ENCODE results near the gene LNX2.

LNX2 gene

DNA sequence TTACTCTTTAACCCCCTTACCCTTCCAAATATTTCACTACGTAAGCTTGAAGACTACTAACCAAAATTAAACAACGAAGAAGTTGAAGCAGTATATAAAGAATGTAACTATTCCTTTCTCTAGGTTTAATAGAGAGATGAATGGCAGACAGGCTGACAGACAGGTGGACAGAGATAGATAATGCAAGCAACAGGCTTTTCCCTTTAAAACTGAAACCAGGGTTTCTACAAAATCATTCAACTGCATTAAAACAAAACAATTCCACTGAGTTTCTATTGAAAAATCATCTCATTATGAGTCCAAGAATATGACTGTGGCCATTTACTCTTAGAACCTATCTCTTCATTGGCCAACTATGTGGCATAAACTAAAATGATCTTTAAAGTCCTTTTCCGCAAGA lies 15.2 kb downstream of the LNX2 start:
- DNase-seq = no peak

DNA sequence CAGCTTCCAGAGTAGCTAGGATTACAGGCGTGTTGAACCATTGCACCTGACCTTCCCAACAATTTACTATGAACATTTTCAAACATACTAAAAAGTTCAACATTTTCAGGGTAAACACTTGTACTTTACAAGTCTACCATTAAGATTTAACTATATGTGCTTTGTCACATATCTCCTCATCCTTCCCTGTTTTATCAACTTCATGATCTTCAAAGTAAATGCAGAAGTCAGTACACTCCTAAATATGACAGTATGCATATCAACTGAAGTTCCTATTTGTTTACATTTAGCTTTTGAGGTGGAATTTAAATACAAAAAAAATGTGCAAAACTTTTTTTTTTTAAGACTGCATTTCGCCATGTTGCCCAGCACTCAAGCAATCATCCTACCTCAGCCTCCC lies 18.5 kb downstream of the LNX2 start:
- no peak for DNase-seq

DNA sequence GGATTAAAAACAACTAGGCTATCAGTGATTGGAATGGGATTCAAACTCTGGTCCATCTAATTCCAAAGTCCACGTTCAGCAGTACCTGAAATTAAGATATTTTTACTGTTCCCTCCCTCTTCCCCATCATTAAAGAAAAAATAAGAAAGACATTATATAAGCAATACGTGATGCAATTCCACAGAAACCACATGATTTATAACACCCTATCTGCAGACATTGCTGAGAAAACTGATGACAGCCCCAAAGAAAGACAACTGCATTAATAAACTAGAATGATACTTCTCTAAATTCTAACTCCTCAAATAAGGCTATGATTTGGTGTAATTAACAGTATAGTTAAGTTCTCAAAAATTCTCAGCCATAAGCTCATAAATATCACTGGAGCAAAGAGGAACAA lies 19.1 kb downstream of the LNX2 start:
- no peak for DNase-seq

DNA sequence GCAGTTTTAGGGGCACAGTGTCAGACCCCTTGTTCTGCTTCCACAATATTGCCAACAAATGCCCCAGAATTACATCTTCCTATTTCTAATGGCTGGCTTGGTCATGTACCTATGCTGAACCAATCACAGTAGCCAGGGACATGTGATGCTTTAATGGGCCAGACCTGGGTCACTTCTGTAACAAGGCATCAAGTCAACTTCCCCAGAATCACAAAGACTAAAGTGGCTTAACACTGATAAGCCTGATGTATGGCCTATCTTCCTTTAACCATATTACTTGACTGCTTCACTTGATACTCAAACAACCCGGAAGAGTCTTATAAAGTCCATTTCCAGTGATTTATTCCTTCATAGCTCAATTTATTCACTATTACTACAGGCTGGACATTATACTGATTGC lies 19.6 kb downstream of the LNX2 start:
- DNase-seq = no peak

DNA sequence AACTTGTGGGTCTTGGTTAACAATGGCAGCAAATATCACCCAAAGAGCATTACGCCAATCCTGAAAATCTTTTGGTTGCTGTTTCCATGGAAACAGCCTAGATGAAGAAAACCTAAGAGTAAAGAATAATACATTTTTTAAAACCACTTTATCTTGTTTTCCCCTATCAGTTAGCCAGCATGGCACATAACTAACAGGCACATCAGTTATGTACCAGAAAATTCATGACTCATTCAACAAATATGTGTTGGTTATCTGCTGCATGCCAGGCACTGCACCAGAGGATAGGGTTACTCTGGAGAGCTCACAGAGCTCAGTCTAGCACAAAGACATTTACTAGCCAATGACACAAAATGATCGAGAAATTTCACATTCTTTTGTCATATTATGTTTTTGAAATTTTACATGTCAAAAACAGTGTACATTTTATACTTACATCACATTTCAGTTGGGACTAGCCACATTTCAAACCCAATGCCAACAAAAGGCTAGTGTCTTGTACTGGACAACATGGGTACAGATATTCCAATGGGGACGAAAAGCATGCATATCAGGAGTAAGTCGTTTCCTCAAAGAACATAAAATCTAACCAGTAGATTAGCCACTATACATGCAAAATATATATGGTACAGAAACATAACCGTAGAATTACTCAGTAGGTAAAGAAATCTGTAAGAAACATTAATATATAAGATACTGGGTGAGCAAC lies 20.3 kb downstream of the LNX2 start:
- no peak for DNase-seq

DNA sequence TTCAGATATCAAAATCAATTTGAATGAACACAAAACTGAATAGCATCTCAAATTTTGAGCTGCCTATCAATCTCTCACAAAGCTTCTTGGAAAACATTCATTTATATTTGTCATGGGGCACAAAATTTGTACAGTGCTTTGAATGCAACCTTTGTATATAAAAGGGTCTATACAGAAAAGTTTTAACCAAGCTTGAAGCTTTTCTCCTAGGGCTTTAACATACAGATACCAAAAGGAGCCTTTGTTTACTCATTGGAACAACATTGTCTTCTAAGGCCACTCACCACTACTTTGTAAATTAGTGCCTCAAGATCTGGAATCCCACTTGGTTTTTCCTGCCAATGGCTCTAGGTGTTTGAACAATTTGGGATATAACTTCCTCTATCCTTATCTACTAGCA lies 21.2 kb downstream of the LNX2 start:
- DNase-seq = no peak

DNA sequence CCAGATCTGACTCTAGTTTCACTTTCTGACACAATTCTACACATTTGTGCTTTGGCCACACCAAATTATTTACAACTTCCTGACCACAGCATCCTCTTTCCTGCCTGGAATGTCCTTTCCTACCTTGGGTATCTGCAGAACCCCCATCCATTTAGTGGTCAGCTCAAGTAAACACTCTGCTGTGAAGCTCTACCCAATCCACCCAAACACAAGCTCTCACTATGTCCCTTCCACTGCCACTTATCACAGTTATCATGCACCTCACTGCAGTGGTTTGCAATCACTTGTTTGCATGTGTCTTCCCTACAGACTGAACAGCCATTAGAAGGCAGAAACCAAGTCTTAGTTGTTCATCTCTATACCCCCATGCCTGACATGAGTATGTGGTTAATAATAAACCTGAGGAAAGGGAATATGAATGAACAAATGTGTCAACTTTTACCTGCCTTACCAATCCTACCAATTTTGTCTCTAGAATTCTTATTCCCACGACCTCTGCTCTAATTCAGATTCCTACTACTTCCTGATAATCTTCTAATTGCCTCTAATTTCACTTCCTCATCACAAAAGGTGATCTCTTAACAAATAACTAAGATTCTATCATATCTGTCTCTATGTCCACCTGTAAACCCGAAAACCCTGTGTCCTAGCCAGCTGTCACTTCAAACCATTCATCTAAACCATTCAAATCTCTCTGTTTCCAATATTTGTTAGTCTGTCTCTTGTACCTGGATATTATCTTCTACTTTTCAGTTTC lies 25.1 kb downstream of the LNX2 start:
- no peak for DNase-seq

DNA sequence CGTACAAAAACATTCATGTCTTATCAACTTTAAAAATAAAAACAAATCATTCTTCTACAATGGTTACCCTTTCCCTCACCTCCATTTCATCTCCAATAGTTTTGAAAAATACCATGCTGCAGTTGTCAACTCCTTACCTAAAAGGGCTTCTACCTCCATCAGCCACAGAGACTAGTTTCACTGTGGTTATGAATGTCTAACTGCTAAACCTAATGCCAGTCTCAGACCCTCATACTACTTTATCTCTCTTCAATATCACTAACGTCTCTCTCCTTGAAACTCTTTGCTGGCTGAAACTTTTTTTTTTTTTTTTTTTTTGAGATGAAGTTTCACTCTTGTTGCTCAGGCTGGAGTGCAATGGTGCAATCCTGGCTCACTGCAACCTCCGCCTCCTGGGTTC lies 27.1 kb downstream of the LNX2 start:
- DNase-seq = no peak

DNA sequence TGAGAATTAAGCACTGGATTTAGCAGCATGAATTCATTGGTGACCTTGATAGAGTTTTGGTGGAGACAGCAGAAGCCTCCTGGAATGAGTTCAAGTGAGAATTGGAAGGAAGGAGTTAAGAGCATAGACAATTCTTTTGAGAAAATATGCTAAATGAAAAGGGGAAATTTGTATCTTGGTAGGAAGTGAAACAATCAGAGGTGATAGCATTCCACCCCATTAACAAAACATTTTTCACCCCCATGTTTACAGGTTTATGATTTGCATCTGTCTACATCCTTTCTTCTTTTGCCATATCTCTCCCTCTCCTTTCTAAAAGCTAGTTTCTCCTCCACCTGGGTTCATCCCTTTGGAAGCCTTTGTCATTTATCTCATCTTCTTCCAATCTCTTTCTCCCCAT lies 27.5 kb downstream of the LNX2 start:
- no peak for DNase-seq

DNA sequence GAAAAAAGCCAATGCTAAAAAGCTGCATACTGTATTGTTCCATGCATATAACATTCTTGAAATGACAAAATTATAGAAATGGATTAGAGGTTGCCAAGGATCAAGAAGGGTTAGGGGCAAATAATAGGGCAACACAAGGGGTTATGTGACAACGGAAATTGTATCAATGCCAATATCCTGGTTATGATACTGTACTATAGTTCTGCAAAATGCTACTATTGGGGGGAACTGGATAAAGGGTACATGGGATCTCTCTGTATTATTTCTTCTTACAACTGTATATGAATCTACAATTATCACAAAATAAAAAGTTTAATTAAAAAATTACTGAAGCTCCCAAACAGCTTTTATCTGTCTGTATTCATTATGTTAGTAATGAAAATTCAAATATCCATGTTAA lies 31.9 kb downstream of the LNX2 start:
- DNase-seq = no peak

DNA sequence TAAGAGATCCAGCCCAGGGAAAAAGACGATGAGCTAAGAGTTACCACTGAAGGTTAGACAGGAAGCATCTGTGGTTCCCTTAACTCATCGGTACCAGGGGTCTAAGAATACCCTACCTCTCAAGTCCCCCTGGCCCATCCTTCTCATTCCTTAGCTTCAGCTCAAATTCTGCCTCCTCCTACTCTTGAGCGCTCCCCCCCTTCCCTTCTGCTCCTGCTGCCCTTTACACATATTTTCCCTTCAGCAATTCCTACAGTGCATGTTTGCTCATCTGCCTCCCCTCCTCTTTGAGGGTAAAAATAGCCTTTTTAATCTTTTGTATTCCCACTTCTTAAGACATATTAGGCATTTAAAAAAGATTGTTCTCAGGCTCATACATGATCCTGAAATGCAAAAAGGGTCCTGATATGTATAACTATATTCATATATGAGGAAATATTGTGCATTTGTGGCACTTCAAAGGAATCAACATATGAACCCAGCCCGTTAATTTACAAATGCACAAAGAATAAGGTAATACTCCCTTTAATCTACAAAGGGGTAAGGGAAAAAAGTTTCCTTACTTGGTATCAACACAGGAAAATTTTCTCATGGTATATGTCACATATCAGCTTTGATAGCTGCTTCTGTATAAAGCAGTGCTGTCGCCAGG lies 33.1 kb downstream of the LNX2 start:
- no peak for DNase-seq

DNA sequence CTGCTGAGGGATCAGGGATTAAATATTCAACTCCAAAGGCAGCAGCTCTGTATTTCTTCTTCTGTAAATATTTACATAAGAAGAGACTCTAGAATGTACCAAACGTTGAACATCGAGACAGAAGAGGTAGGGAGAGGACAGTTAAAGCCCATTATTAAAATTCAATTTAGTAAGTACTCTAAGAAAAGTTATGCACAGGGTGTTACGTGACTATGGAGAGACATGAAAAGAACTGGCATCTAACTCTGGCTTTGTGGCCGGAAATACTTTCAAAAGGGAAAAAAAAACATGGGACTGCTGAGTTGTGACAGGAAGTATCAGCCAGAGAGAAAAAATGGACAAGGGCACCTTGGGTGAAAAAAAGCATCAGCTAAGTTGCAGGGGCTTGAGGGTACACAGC lies 36.7 kb downstream of the LNX2 start:
- no peak for DNase-seq

DNA sequence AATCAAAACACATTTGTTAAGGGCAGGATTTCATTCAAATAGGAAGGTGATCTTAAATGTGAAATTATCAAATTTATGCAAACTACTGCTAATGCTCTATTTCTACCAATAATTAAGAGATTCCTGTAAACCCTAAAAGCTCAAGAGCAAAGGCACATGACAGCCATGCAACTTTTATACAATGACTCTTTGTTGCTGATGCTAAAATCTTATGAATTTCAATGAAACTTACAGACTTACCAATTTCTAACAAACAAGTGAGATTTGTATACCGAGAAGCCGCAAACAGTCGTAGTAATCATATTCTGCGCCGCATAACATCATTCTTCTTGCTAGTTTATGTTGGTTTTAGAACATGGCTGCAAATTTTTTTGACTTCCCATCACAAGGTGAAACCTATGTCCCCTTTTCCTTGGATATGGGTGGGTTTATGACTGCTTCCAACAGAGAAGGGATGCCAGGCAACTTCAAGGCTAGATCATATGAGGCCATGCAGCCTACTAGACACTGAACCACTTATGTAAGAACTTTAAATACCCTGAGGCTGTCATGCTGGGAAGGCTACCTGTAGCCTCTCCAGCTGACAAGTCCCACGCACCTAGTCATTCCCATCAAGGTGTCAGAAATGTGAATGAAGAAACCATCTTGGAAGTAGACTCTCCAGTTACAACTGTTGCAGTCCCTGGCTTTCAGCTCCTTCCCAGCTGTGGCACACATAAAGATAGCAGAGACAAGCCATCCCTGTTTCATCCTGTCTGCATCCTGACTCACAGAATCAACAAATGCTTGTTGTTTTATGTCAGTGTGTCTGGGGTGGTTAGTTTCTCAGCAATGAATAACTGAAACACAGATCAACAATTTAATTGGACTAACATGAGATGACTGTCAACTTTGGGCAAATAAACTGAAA lies 42.0 kb downstream of the LNX2 start:
- DNase-seq = no peak

DNA sequence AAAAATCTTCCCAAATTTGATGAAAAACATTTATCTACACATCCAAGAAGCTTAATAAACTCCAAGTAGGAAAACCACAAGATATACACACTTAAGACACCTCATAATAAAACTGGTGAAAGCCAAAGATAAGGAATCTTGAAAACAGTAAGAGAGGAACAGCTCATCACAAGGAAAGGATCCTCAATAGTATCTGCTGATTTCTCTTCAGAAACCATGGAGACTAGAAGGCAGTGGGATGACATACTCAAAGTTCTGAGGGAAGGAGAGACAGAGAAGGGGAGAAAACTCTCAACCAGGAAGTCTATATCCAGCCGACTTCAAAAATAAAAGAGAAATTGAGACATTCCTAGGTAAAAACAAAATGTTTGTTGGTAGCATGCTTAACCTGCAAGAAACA lies 45.7 kb downstream of the LNX2 start:
- DNase-seq = no peak

DNA sequence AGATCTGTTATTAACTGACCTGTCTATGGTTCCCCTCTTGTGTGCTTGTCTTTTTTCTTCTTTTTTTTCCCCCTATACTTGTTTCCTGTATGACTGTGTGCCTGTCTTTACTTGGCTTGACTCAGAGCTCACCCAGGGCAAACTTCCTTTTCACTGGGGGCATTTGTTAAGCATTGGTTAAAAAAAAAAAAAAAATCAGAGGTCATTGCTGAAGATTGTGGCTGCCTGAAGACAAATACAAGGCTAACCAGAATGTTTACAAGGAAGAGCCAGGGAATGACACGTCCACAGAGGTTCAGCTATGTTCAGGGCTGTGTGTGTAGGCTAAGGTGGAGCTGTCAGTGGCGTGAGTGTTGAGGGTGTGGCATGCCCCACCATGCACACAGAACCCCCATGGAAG lies 47.1 kb downstream of the LNX2 start:
- no peak for DNase-seq

DNA sequence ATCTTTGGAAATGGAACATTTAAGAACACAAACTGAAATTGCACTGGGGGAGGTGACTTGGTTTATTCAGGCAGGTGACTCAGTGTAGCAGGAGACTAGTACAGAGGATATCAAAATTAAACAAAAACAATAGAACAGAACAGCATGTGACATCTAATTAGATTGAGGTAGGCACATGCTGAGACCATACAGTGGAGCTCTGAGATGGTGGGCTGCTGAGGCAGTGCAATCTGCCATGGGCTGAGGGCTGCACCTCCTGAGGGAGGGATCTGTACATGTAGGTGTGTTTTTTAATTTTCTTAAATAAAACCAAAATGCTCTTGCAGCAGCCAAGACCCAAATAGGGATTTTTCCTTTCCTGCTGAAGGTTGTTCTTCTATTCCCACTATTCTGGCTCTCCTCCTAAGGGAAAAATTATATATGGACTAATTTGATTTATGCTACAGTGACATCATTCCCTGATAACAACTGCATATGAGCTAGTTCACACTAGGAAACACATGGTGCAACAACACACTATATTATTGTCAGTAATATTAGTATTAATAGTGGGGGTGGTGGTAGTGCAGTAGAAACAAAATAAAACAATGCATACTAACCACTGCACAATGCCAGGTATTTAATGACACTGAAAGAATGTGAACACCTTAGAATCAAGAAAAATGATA lies 48.0 kb downstream of the LNX2 start:
- no peak for DNase-seq

DNA sequence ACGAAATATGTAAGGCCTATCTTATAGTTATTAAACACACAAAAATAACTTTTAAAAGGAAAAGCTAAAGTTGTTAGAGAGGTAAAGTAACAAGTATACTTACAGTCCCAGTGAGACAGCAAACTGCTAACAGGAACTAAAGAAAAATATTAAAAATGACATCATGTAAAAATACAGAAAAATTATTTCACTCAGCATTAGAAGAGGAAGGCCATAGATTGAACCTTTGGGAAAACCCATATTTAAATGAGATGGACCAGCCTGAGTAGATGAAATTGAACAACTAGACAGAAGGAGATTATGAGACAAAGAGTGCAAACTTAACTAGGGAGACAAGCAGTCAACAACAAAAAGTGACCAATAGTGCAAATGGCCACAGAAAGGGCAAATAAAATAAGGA lies 49.4 kb downstream of the LNX2 start:
- DNase-seq = no peak

DNA sequence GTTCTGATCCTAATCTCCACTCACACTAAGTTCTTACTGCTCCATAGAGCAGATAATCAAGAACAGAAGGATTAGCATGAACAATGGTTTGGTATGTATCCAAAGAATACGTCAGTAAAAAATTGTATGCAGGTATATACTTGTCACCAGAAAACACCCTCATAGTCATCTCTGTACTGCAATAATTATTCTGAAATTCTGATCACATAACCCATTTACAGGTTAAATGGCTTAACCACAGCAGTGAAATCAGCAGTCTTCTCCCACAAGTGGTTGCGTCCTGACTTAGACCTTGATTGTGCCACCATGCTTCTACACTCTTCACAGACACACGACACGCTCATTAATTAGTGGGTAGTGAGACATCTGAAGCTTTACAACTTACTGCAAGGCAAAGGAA lies 50.9 kb downstream of the LNX2 start:
- no peak for DNase-seq

DNA sequence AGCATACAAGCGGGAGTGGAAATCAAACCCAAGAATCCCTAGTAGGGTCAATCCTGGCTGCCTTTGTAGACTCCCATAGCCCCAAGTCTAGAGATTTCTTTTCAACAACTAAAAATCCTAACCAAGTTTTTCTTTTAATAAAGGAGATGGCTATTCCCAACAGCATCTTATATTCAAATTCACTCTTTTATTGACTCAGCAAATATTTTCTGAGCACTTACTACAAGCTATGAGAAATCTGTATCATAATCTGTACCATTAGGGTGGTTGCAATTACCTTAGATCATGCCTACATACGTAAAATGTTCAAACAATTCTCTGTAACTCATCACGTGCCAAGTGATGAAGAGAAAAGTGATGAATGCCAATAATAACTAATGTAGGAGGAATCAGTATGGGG lies 54.5 kb downstream of the LNX2 start:
- no peak for DNase-seq

DNA sequence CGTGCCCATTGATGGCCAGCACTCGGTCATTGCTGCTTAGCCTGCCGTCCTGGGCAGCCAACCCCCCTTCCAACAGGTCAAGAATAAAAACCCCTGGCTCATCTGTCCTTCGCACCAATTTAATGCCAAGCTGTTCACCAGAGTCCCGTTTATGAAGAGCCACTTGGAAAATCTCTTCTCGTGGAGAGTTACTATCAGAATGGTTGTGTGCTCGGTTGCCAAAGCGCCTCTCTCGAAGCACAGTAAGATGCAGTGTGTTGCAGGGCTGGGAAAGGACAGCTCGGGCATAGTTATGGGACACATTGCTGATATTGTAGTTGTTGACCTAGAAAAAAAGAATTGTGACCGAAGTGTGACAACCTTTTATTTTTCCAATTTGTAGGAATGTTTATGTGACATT lies 57.9 kb downstream of the LNX2 start:
- DNase-seq = no peak

DNA sequence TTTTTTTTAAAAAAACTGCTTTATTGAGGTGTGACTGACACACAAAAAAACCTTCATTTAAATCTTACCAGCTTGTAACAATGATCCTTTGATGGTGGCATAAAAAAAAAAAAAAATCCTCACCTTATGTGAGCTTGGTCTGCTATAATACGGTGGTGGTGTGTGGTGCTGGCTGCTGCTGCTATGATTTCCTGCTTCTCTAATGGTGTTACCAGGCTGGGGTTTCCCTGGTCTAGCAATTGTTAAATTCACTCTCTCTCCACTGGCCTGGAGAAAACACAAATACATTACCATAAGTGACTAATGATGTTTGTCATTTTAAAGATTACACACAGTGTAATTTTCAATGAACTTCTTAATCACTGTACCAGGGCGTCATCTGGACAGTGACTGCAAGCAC lies 60.6 kb downstream of the LNX2 start:
- no peak for DNase-seq

DNA sequence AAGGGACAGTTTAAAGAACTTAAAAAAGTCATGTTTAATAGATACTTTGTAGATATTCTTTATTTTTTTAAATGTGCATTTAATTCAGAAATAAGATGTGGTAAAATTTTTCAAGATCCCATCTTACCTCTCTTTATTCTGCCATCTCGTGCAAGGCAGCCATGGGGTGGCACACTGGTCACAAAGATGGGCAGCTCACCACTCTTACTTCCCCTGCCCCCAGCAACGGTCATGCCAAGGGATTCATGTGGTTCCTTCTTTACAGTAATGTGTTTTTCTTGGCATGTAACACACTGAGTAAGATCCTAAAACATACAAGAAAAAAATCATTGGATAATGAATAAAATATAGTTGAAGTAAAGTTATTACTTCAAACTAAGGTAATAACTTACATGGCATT lies 64.2 kb downstream of the LNX2 start:
- no peak for DNase-seq

DNA sequence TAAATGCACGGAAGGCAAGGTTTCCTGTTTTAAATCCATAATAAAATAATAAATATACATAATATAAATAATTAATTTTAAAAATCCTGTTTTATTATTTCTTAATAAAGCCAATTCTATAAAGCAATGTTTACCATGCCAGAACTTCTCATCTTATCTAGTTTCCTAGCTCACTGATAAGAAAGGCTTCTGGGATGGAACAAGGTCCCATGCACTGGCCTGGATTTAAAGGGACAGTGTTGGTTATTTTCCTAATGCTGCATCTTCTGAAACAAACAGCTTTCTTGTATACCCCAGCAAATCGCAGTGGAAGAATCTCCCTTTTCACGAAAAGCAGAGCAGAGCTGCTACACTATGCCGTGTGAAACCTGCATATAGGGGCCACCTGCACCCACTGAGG lies 68.8 kb downstream of the LNX2 start:
- DNase-seq = no peak

All from GOT3 (cell line).